Left lung (tissue), 10 donors: ENCODE measurements around the gene SPRED3. TPM values are rescaled to one million over a fixed set of nuclear protein-coding genes. Genes with fewer than 3 reads are reported as not detected.

Experiments used
- ATAC-seq: fragments of 200-7000 bp; cut with Tn5 transposase; one replicate; pipeline ENCODE4 v1.9.1; 2020; ENCODE audit warnings: moderate library complexity
- DNase-seq, 4 donors: peaks; one replicate each; pipeline ENCODE4 v3.0.0-alpha.2; 2013 to 2020
- H3K27ac ChIP-seq, 2 donors: fragments of 200-600 bp; sonication (generic) in 1 of 2; one replicate each; pipeline versions ENCODE4 v1.5.0 to v1.8.0; 2020 to 2021
- H3K27me3 ChIP-seq, 2 donors: fragments of 200-600 bp; sonication (generic) in 1 of 2; one replicate each; pipeline versions ENCODE4 v1.5.0 to v1.8.0; 2020 to 2021
- H3K36me3 ChIP-seq, 2 donors: fragments of 200-600 bp; sonication (generic) in 1 of 2; one replicate each; pipeline versions ENCODE4 v1.5.0 to v1.8.0; 2020 to 2021
- H3K4me1 ChIP-seq, 2 donors: fragments of 200-600 bp; one replicate each; pipeline ENCODE4 v1.8.0; 2021
- H3K4me3 ChIP-seq, 2 donors: fragments of 200-600 bp; sonication (generic) in 1 of 2; one replicate each; pipeline versions ENCODE4 v1.5.0 to v1.8.0; 2020 to 2021; ENCODE audit warnings: mild to moderate bottlenecking in 1 of 2
- H3K9me3 ChIP-seq, 2 donors: fragments of 200-600 bp; sonication (generic) in 1 of 2; one replicate each; pipeline versions ENCODE4 v1.5.0 to v1.8.0; 2020 to 2021
- CTCF ChIP-seq, 2 donors: fragments of 200-600 bp; sonication (generic) in 1 of 2; IDR thresholded peaks; one replicate each; pipeline versions ENCODE4 v1.5.0 to v1.8.0; 2021; ENCODE audit warnings: antibody characterized with exemption in 2 of 2
- intact Hi-C, 2 donors: fragments of 100-400 bp; cut with DNase I; formaldehyde crosslinking; loops; one replicate each; pipeline versions ENCODE4 v1.11.2 to v1.14.2; 2022
- polyA plus RNA-seq, 6 donors: library from polyadenylated mRNA; unstranded; fragments of 120-200 nt; gene quantifications; one replicate each; pipeline ENCODE4 v1.2.1, GENCODE V29; 2013; ENCODE audit not compliant: insufficient read length in 6 of 6
- total RNA-seq, 2 donors: library from RNA; stranded (reverse); fragmentation: NEBNext Ultra II Directional; extraction: Animal tissue kit (Norgen Biotek cat#: 25700); gene quantifications; one replicate each; pipeline ENCODE4 v1.2.1, GENCODE V29; 2021
- donor health status: DM: no; HTN: yes; CAD: no.
- donor health status: DM: no; HTN: no; CAD: no.

SPRED3 gene
- total and polyA plus RNA-seq, 8 donors, result 0.27 to 1.9 (median 0.38) TPM

- ATAC-seq (no peak), DNase-seq (no peak)
- Histone ChIP-seq H3K9me3 (no peaks in the 10 kb centered on the region), H3K27ac (no peak overlapping the region), H3K4me3 (no peak overlapping the region), H3K27me3 (peaks cover 12 to 55% of the 10 kb centered on the region in 2 donors), H3K4me1 (peaks cover 0 to 18% of the 10 kb centered on the region in 2 donors), H3K36me3 (no peaks in the 10 kb centered on the region)
- intact Hi-C loops, result no loop called here
- no peak for TF ChIP-seq CTCF (IDR thresholded peaks at IDR 0.05)
These were observed 41.3 kb downstream of the SPRED3 start for GRCh38 chr19:38429811-38430156.

DNA sequence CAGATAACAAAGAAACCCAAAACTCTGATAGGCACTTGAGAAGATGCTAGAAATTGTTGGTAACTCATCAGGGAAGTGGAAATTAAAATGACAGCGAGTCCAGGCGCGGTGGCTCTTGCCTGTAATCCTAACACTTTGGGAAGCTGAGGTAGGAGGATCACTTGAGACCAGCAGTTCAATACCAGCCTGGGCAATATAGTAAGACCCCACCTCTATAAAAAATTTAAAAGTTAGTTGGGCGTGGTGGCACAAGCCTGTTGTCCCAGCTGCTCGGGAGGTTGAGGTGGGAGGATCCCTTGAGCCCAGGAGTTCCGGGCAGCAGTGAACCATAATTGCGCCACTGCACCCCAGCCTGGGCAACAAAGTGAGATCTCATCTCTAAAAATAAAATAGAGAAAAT is 42.4 kb downstream of the SPRED3 start:
- TF ChIP-seq CTCF (IDR thresholded peaks at IDR 0.05), result no peak
- intact Hi-C loops, result no loop called here
- Histone ChIP-seq H3K4me3 (no peak overlapping the region), H3K4me1 (peaks cover 0 to 18% of the 10 kb centered on the region in 2 donors), H3K27ac (no peak overlapping the region), H3K36me3 (no peaks in the 10 kb centered on the region), H3K27me3 (peaks cover 12 to 56% of the 10 kb centered on the region in 2 donors), H3K9me3 (no peaks in the 10 kb centered on the region)
- DNase-seq (no peak), ATAC-seq (no peak)

DNA sequence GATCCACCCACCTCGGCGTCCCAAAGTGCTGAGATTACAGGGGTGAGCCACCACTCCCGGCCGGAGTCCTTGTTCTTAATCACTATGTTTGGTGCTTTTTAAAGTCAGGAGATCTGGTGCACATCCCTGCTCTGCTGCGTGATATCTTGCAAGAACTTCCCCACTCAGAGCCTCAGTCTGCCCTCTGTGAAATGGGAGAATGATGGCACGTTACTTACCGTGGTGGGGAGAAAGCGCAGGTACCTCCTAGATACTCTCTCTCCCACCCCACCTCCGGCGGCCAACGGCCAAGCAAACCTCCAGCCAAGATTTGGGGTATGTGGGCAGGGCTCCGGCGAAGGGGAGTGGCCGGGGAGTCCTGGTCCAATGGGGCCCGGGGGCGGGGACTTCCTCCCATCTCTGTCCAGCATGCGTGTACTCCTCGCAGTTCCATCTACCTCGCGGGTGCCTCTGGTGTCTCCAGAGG is 44.8 kb downstream of the SPRED3 start, which contains the start of gene RYR1:
TSS of gene RYR1 (plus strand) at position 424 of the 466 bp plus-strand sequence. CDS start 139 bp downstream, outside the sequence.
- no peak within 1 kb of the TSS for H3K27ac ChIP-seq
- peak in 3 of 4 donors; percentile 20 to 94 (median 69) for DNase-seq
- intact Hi-C loops, result no loop called here
- peaks cover 12 to 68% of the 10 kb centered on the region in 2 donors for H3K27me3 ChIP-seq
- no peaks in the 10 kb centered on the region for H3K9me3 ChIP-seq
- H3K4me1 ChIP-seq, result peaks cover 0 to 11% of the 10 kb centered on the region in 2 donors
- TF ChIP-seq CTCF (IDR thresholded peaks at IDR 0.05), result no peak
- ATAC-seq, result peak; percentile 78
- H3K36me3 ChIP-seq, result no peaks in the 10 kb centered on the region
- no peak within 1 kb of the TSS for H3K4me3 ChIP-seq

- intact Hi-C loops, result no loop called here
- Histone ChIP-seq H3K4me3 (no peak overlapping the region), H3K36me3 (no peaks in the 10 kb centered on the region), H3K27ac (no peak overlapping the region), H3K4me1 (peaks cover 0 to 11% of the 10 kb centered on the region in 2 donors), H3K27me3 (peaks cover 12 to 68% of the 10 kb centered on the region in 2 donors), H3K9me3 (no peaks in the 10 kb centered on the region)
- DNase-seq (peak in 1 of 4 donors; percentile 68), ATAC-seq (no peak)
- no peak for TF ChIP-seq CTCF (IDR thresholded peaks at IDR 0.05)
These were observed 46.1 kb downstream of the SPRED3 start for GRCh38 chr19:38434549-38435051.

DNA sequence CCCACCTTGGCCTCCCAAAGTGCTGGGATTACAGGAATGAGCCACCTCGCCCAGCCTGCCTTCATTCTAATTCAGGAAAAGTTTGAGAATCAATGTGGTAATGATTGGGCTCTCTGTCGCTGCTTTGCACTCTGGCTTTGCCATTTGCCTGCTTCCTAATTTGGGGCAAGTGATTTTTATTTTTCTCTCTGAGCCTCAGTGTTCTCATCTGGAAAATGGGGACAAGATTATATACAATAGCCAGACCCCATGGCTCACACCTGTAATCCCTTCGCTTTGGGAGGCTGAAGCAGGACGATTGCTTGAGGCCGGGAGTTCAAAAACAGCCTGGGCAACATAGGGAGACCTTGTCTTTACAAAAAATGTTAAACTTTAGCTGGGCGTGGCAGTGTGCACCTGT is 48.8 kb downstream of the SPRED3 start:
- Histone ChIP-seq H3K4me1 (peaks cover 0 to 11% of the 10 kb centered on the region in 2 donors), H3K9me3 (no peaks in the 10 kb centered on the region), H3K36me3 (no peaks in the 10 kb centered on the region), H3K27ac (no peak overlapping the region), H3K27me3 (peaks cover 12 to 55% of the 10 kb centered on the region in 2 donors), H3K4me3 (no peak overlapping the region)
- DNase-seq (no peak), ATAC-seq (no peak)
- intact Hi-C loops, result no loop called here
- no peak for TF ChIP-seq CTCF (IDR thresholded peaks at IDR 0.05)
